ENCODE data around the gene RECQL.

RECQL gene

DNA sequence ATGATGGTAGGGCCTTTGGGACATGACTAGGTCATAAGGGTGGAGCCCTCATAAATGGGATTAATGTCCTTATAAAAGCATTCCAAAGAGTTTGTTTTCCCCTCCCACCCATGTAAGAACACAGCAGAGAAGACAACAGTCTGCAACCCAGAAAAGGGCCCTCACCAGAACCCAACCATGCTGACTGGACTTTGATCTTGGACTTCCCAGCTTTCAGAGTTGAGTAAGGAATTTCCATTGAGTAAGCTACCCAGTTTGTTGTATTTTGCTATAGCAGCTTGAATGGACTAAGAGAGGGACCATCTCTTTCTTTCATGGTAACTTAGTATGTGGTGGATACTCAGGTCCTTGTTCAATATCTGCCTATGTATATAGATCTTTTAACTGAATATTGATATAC, 21.7 kb upstream of the RECQL start:
- H3K27me3 Mint-ChIP-seq: no peaks in the 10 kb centered on the region
- no peak for DNase-seq (ENCODE audit: low spot score in 2 of 2)
- H3K9me3 Mint-ChIP-seq: peaks cover 9% of the 10 kb centered on the region
- peaks cover 2% of the 10 kb centered on the region for H3K4me1 Mint-ChIP-seq
- H3K4me3 Mint-ChIP-seq: no peak overlapping the region
- H3K27ac Mint-ChIP-seq: peak overlapping the region; percentile 67
- peaks cover 5% of the 10 kb centered on the region for H3K36me3 Mint-ChIP-seq
- ATAC-seq (ENCODE audit: low read depth): no peak

DNA sequence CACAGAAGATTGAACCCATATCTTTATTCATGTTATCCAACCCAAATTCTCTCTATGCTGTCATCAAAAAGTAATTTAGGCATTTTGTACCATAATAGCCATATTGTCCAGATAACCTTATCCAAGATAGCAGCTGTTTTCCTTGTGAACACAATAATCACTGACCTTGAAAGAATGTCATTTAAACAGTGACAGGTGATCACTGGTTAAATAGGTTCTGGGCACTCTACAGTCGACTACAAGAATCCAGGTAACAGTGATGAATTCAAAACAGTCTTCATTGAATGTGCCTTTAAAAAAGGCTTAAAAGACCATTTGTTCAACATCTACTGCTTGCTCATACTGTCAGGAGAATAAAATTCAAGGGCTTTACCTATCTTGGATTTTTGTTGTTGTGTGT, 20.1 kb upstream of the RECQL start:
- Mint-ChIP-seq H3K27ac (no peak overlapping the region), H3K4me3 (no peak overlapping the region), H3K27me3 (no peaks in the 10 kb centered on the region), H3K4me1 (no peaks in the 10 kb centered on the region), H3K36me3 (peaks cover 7% of the 10 kb centered on the region), H3K9me3 (peaks cover 9% of the 10 kb centered on the region)
- ATAC-seq (ENCODE audit: low read depth): no peak
- no peak for DNase-seq (ENCODE audit: low spot score in 2 of 2)

DNA sequence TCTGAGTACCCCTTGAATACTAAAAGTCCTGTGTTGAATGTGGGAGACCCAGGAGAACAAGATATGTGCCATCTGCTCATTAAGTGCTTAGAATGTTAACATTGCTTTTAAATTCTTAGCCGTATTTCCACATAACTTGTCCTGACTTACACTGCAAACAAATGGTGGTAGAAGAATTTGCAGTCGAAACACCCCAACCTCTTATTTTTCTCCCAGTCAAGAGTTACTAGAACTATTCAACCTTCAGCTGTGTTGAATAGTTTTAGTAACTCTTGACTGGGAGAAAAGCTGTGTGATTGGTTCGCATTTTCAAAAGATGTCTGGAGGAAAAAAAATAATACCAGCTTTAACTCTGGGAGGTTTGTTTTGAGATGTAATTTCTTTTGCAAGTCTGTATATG, 17.0 kb upstream of the RECQL start:
- Mint-ChIP-seq H3K27me3 (no peaks in the 10 kb centered on the region), H3K9me3 (no peaks in the 10 kb centered on the region), H3K4me3 (no peak overlapping the region), H3K4me1 (no peaks in the 10 kb centered on the region), H3K36me3 (peaks cover 7% of the 10 kb centered on the region), H3K27ac (no peak overlapping the region)
- ATAC-seq (ENCODE audit: low read depth) (no peak), DNase-seq (ENCODE audit: low spot score in 2 of 2) (no peak)

DNA sequence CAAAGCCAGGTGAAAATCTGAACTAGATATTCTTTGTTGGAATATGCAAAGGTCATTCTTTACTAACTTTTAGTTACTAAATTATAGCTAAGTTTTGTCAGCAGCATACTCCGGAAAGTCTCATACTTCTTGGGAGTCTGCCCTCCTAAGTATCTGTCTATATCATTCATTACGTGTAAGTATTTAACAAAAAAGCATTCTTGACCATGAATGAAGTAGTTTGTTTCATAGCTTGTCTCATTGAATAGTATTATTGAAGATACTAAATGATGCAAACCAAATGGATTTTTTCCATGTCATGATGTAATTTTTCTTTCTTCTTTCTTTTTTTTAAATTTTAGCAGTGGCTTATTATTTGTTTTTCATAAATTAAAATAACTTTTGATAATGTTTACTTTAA, 14.8 kb upstream of the RECQL start:
- DNase-seq (ENCODE audit: low spot score in 2 of 2) (no peak), ATAC-seq (ENCODE audit: low read depth) (no peak)
- Mint-ChIP-seq H3K36me3 (peaks cover 9% of the 10 kb centered on the region), H3K4me3 (no peak overlapping the region), H3K27me3 (no peaks in the 10 kb centered on the region), H3K4me1 (no peaks in the 10 kb centered on the region), H3K27ac (no peak overlapping the region), H3K9me3 (no peaks in the 10 kb centered on the region)

DNA sequence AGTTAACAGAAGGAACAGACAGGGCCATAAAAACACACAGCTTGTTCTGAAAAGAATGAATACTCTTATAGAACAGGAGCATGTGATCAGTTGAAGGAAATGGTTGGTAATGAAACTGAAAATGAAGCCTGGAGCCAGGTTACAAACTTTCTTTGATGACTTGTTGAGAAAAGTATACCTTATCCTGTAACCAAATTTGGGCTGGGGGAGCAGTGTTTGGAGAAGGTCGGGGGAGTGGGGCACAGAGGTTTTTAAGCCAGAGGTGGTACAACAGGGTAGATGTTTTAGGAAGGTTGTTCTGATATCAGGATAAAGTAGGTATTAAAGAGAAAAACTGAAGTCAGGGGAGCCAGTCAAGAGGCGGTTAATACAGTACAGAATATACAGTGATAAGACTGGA, 8.3 kb upstream of the RECQL start:
- DNase-seq (ENCODE audit: low spot score in 2 of 2) (peak in 1 of 2 donors; percentile 26), ATAC-seq (ENCODE audit: low read depth) (peak; percentile 95)
- H3K36me3 Mint-ChIP-seq: peaks cover 16% of the 10 kb centered on the region
- H3K27me3 Mint-ChIP-seq: no peaks in the 10 kb centered on the region
- peak overlapping the region; percentile 93 for H3K27ac Mint-ChIP-seq
- H3K4me3 Mint-ChIP-seq: peak overlapping the region; percentile 72
- peaks cover 9% of the 10 kb centered on the region for H3K4me1 Mint-ChIP-seq
- H3K9me3 Mint-ChIP-seq: no peaks in the 10 kb centered on the region

DNA sequence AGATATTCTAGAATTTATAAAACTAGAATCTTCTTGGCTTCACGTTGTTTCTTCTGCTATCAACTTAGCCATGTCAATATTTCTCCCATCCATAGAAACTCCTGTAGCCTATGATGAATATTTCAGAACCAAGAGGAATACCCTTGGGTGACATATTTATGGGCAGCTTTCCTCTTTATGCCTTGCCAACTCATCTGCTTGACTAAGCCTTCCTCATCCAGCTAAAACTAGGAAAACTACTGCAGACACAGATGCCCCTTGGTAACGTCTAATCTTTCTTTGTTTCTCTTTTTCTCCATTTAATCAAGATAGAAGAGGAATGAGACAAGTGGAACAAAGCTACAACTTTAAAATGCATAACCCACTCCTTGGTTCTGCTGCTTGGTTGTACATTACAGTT, 6.4 kb upstream of the RECQL start:
- H3K4me1 Mint-ChIP-seq: peaks cover 16% of the 10 kb centered on the region
- H3K4me3 Mint-ChIP-seq: no peak overlapping the region
- H3K27me3 Mint-ChIP-seq: no peaks in the 10 kb centered on the region
- ATAC-seq (ENCODE audit: low read depth) (no peak), DNase-seq (ENCODE audit: low spot score in 2 of 2) (no peak)
- H3K27ac Mint-ChIP-seq: no peak overlapping the region
- H3K36me3 Mint-ChIP-seq: peaks cover 14% of the 10 kb centered on the region
- H3K9me3 Mint-ChIP-seq: no peaks in the 10 kb centered on the region

DNA sequence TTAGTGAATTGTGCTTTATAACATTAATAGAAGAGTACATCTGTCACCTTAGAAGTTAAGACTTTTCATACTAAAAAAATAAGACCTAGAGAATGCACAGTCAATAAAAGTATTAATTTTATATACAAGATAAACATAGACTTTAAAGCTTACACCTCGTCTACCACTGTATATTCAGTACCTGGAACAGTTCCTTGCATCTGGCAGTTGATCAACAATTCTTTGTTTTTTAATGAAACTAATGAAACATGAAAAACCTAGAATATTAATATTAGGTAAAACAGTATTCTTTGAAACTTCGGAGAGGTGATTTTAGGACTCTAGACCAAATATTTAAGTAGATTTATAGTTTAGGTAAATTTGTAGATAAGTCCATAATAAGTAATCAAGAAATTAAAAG, 4.5 kb upstream of the RECQL start:
- Mint-ChIP-seq H3K27me3 (no peaks in the 10 kb centered on the region), H3K36me3 (peaks cover 14% of the 10 kb centered on the region), H3K9me3 (no peaks in the 10 kb centered on the region), H3K4me3 (no peak overlapping the region), H3K27ac (no peak overlapping the region), H3K4me1 (peaks cover 20% of the 10 kb centered on the region)
- DNase-seq (ENCODE audit: low spot score in 2 of 2): no peak
- no peak for ATAC-seq (ENCODE audit: low read depth)

DNA sequence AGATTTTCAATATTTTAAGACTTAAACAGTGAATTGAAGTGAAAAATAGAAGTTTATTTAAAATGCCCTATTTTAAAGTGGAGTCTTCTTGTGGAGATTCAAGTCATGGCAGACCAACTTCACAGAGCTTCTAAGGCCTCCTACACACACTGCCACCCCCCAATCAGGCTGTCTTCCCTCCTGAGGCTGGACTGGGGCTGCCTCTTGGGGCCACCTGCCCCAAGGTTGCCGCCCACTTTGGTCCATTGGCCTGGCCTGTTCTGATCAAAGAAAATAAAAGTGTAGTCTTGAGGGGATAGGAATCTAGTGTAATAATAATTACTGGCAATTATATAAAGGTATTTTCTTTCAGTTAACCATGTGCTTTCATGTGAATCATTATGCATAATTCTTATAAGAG, 1.4 kb upstream of the RECQL start:
- Mint-ChIP-seq H3K27ac (no peak overlapping the region), H3K4me3 (no peak overlapping the region), H3K36me3 (peaks cover 15% of the 10 kb centered on the region), H3K4me1 (peaks cover 18% of the 10 kb centered on the region), H3K9me3 (no peaks in the 10 kb centered on the region), H3K27me3 (no peaks in the 10 kb centered on the region)
- DNase-seq (ENCODE audit: low spot score in 2 of 2) (no peak), ATAC-seq (ENCODE audit: low read depth) (no peak)

DNA sequence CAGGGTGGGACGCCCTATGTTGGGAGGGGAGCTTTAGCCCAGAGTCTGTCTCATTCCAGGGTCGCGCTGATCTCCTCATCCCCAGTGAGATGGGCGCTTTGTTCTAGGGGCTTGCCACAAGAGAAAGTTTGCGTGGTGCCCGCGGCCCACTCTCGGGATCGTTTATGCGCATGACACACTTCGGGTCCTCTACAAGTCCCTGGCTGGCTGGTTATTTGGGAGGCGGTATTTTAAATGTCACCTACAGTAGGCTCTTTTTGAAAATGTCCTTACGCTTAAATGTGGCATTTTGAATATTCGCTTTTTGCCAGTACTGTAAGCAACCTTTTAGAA, 695 bp upstream of the RECQL start:
- Mint-ChIP-seq H3K4me1 (peaks cover 18% of the 10 kb centered on the region), H3K9me3 (no peaks in the 10 kb centered on the region), H3K36me3 (peaks cover 17% of the 10 kb centered on the region), H3K27ac (no peak overlapping the region), H3K4me3 (no peak overlapping the region), H3K27me3 (no peaks in the 10 kb centered on the region)
- DNase-seq (ENCODE audit: low spot score in 2 of 2) (no peak), ATAC-seq (ENCODE audit: low read depth) (no peak)

DNA sequence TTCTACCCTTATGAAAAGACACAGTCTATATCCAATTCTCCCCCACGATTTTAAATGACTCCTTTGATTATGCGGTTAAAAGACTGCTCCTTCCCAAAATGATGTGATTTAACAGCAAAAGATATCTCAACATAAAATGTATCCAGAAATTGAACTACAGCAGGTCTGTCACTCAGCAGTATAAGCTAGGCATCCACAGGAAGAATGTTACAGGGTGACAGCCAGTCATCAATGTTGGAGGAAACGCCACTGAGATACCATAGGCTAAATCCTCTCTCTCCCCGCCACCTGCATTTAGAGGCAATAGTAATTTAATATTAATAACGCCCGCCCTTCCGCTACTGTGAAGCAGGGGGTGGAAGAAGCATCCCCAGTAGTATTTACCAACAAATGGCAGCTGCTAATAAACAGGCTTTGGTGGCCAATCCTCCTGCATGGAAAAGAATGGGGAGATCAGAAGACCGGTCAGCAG, 613 bp downstream of the RECQL start:
- Mint-ChIP-seq H3K27ac (no peak overlapping the region), H3K4me1 (peaks cover 20% of the 10 kb centered on the region)

DNA sequence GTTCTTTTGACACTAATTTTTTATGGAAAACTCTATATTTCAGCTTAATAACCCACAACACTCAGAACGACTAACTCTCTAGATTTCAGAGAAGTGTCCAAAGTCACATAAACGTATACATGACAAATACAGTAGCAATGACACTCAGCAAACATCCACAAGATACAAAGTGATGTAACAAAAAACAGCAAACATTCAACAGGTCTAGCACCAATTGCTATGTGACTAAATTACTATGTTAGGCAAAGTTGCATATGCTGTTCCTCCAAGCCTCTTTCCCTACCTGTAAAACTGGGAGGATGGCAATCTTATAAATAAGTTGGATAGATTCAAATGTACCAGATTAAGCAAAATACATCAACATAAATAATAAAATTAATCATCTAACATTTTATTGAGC, 1.7 kb downstream of the RECQL start:
- no peaks in the 10 kb centered on the region for H3K9me3 Mint-ChIP-seq
- peaks cover 27% of the 10 kb centered on the region for H3K36me3 Mint-ChIP-seq
- DNase-seq (ENCODE audit: low spot score in 2 of 2) (no peak), ATAC-seq (ENCODE audit: low read depth) (no peak)
- no peaks in the 10 kb centered on the region for H3K27me3 Mint-ChIP-seq
- H3K27ac Mint-ChIP-seq: no peak overlapping the region
- H3K4me3 Mint-ChIP-seq: no peak overlapping the region
- H3K4me1 Mint-ChIP-seq: peaks cover 20% of the 10 kb centered on the region

More for the DNA sequence above, 613 bp downstream of the RECQL start:
- H3K27me3 Mint-ChIP-seq: no peaks in the 10 kb centered on the region
- H3K4me3 Mint-ChIP-seq: no peak overlapping the region
- no peaks in the 10 kb centered on the region for H3K9me3 Mint-ChIP-seq
- H3K36me3 Mint-ChIP-seq: peaks cover 19% of the 10 kb centered on the region
- ATAC-seq (ENCODE audit: low read depth): peak; percentile 4
- DNase-seq (ENCODE audit: low spot score in 2 of 2): no peak

DNA sequence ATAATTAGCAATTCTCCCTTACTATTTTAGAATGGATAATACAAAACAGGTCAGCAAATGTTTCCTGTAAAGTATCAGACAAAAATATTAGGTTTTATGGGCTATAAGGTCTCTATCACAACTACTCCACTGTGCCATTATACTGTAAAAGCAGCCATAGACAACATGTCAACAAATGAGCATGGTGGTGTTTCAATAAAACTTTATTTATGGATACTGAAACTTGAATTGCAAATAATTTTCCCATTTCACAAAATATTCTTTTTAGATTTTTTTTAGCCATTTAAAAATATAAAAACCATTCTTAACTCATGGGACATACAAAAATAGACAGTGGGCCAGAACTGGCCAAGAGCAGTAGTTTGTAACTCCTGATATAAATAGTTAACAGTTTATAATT, 15.4 kb downstream of the RECQL start:
- H3K36me3 Mint-ChIP-seq: peaks cover 23% of the 10 kb centered on the region
- no peaks in the 10 kb centered on the region for H3K9me3 Mint-ChIP-seq
- ATAC-seq (ENCODE audit: low read depth) (no peak), DNase-seq (ENCODE audit: low spot score in 2 of 2) (no peak)
- H3K4me1 Mint-ChIP-seq: peaks cover 7% of the 10 kb centered on the region
- H3K27ac Mint-ChIP-seq: no peak overlapping the region
- no peak overlapping the region for H3K4me3 Mint-ChIP-seq
- H3K27me3 Mint-ChIP-seq: no peaks in the 10 kb centered on the region

DNA sequence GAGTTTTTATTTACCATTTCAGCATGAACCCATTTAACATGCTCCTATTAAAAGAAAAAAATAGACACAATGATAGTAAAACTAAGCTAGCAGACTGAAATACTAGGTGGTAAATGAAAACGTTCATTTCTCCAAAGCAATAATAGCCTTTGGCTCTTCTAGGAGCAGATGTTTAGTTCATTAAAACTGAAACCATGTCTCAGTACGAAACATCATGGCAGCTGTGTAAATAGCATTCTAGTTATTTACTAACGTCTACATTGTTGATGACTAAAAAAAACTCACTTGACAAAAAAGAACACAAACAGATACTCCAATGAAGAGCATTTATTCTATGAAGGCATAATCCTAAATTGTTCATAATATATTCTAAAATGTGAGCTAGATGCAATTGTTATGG, 17.9 kb downstream of the RECQL start:
- H3K4me1 Mint-ChIP-seq: peaks cover 7% of the 10 kb centered on the region
- no peaks in the 10 kb centered on the region for H3K27me3 Mint-ChIP-seq
- DNase-seq (ENCODE audit: low spot score in 2 of 2) (no peak), ATAC-seq (ENCODE audit: low read depth) (no peak)
- H3K27ac Mint-ChIP-seq: no peak overlapping the region
- no peak overlapping the region for H3K4me3 Mint-ChIP-seq
- H3K9me3 Mint-ChIP-seq: no peaks in the 10 kb centered on the region
- H3K36me3 Mint-ChIP-seq: peaks cover 9% of the 10 kb centered on the region

DNA sequence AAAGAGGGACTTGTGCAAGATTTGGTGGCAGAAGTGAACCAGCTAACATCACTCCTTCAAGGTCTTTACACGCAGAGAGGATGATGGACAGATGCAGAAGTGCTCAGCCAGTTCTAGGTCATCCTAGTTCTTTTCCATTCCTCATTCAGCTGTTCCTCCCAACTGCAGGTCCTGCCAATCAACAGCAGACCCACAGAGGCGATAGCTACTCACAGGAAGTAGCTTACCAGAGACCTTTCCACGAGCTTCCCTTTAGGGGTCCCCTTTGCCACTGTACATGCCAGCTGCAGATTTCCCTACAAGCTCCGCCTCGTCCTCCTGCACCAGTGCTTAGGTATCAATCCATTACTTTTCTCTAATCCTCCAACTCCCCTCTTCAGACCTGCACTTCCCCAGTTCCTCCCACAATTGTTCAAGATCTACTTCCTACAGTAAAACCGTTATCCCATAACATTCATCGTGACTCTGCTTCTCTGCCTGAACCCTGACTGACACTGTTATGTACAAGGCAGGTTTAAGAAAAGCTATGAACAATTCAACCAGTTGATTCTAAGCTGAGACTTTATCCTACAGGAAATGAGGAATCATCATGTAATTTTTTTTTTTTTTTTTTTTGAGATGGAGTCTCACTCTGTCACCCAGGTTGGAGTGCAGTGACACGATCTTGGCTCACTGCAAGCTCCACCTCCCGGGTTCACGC, 22.5 kb downstream of the RECQL start:
- Mint-ChIP-seq H3K27me3 (no peaks in the 10 kb centered on the region), H3K27ac (no peak overlapping the region)

DNA sequence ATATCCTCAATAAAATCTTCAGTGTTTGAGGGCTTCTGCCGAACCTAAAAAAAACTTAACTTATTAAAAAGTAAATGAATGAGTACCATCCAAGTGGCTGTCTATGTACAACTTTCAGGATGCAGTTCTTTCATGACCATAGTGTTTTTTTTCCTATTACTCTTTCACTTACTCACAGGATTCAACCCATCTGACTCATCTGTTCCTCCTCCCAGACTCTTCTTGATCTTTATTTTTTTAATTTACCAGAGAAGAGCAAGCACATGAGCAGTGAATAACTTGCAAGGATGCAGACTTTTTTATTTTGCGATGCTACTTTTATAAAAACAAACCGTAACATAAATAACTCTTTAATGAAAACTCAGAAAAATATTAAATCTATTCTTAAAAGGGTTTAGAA, 24.5 kb downstream of the RECQL start:
- Mint-ChIP-seq H3K27ac (no peak overlapping the region), H3K9me3 (no peaks in the 10 kb centered on the region), H3K4me1 (no peaks in the 10 kb centered on the region), H3K36me3 (peaks cover 17% of the 10 kb centered on the region), H3K4me3 (no peak overlapping the region), H3K27me3 (no peaks in the 10 kb centered on the region)
- DNase-seq (ENCODE audit: low spot score in 2 of 2): no peak
- no peak for ATAC-seq (ENCODE audit: low read depth)

More for the DNA sequence above, 22.5 kb downstream of the RECQL start:
- DNase-seq (ENCODE audit: low spot score in 2 of 2) (no peak), ATAC-seq (ENCODE audit: low read depth) (no peak)
- H3K4me3 Mint-ChIP-seq: no peak overlapping the region
- H3K36me3 Mint-ChIP-seq: peaks cover 4% of the 10 kb centered on the region
- H3K9me3 Mint-ChIP-seq: no peaks in the 10 kb centered on the region
- H3K4me1 Mint-ChIP-seq: no peaks in the 10 kb centered on the region
